ENCODE results near the gene COL6A1. TPM values are rescaled to one million over a fixed set of nuclear protein-coding genes. Genes with fewer than 3 reads are reported as not detected.

COL6A1 gene
- total RNA-seq, 3 donors from 2014 or later: 45.0 to 663 (median 114) TPM

GRCh38 chr21:45935628-45936027 lies 45.9 kb upstream of the COL6A1 start:
- no peak for TF ChIP-seq CTCF (IDR thresholded peaks at IDR 0.05)
- no peaks in the 10 kb centered on the region for H3K36me3 ChIP-seq (ENCODE audit: low read depth)
- intact Hi-C loops (cut with DNase I, micrococcal nuclease): no loop called here
- H3K9me3 ChIP-seq: no peaks in the 10 kb centered on the region
- DNase-seq (no peak), ATAC-seq (no peak)
- no peak overlapping the region for H3K4me3 ChIP-seq
- H3K4me1 ChIP-seq (ENCODE audit: low read depth): no peaks in the 10 kb centered on the region

DNA sequence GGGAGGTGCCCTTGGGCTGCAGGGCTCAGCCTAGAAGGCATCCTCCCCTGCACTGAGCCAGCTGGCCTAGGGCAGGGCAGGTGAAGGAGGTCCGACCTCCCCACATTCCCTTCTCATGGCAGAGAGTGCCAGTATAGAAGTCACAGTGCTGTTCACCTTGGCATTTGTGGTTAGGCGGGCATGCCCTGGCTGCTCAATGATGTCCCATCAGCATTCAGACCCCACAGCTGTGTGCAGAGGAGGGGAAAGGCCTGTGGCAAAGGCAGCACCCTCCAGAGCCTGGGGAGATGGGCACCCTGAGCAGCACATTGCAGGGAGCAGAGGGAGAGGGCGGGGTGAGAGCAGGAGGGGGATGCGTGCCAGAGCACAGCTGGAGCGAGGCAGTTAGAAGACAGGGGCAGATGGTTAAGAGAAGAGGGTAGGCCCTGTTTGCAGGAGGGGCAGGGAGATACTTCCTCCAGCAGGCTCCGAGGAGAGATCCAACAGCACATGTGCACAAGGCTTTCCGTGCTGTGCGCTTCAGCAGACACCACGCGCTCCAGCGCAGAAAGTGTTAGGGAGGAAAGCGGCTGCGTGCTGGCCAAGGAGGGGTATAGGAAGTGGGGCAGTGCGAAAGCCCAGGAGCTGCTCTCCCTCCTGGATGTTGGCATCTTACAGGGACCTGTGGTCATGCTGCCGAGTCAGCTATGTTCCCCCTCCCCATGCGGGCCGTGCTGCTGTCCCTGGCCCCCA lies 43.7 kb upstream of the COL6A1 start:
- intact Hi-C loops (cut with DNase I, micrococcal nuclease): no loop called here
- Histone ChIP-seq H3K4me1 (ENCODE audit: low read depth) (no peaks in the 10 kb centered on the region), H3K36me3 (ENCODE audit: low read depth) (no peaks in the 10 kb centered on the region), H3K4me3 (no peak overlapping the region), H3K9me3 (no peaks in the 10 kb centered on the region)
- ATAC-seq (no peak), DNase-seq (no peak)
- TF ChIP-seq CTCF (IDR thresholded peaks at IDR 0.05): no peak

DNA sequence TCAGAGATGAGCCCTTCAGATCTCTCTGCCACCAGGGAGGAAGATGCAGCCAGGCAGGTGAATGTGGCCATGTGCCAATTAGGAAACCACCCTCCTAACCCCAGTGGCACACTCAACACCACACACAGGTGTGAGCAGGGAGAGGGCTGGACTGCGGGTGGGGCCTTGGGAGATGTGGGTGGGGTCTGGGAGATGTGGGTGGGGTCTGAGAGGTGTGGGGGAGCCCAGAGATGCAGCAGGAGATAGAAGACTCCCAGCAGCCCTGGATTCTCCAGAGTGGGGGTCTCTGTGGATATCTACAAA lies 43.2 kb upstream of the COL6A1 start:
- H3K36me3 ChIP-seq (ENCODE audit: low read depth): no peaks in the 10 kb centered on the region
- TF ChIP-seq CTCF (IDR thresholded peaks at IDR 0.05): no peak
- no peak for ATAC-seq
- H3K4me1 ChIP-seq (ENCODE audit: low read depth): no peaks in the 10 kb centered on the region
- no peak overlapping the region for H3K4me3 ChIP-seq
- H3K9me3 ChIP-seq: no peaks in the 10 kb centered on the region
- intact Hi-C loops (cut with DNase I, micrococcal nuclease): no loop called here
- DNase-seq: no peak

DNA sequence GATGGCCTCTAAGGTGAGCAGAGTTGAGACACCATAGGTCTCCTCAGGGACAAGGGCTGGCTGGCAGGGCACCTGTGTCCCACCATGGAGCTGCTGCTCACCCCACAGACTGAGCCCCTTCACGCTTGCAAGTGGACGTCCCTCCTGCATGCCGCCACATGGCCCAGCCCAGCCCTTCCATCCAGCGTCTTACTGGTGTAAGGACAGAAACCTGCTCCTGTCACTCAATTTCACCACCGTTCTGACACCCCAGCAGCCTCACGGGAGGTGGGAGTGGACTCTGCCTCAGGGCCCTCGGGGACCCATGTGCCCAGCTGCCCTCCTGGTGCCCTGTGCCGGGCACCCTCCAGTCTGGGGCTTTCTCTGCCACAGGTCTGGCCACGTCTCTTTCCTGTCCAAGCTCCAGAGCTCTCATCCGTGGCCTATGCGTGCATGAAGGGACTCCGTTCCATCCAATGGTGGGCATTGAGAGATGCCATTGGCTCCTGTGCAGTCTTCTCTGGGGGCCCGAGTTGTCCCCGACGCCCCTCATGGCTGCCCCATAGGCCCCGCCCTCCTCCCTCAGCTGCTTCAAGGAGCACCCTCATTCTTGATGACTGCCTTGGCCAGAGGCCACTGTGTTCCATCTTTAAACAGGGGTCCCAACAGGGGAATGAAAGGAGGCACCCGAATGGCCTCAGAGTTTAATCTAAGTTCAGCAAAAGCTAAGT lies 42.6 kb upstream of the COL6A1 start:
- no peak for DNase-seq
- intact Hi-C loops (cut with DNase I, micrococcal nuclease): no loop called here
- no peak for TF ChIP-seq CTCF (IDR thresholded peaks at IDR 0.05)
- Histone ChIP-seq H3K4me1 (ENCODE audit: low read depth) (no peaks in the 10 kb centered on the region), H3K36me3 (ENCODE audit: low read depth) (no peaks in the 10 kb centered on the region), H3K4me3 (no peak overlapping the region), H3K9me3 (no peaks in the 10 kb centered on the region)
- no peak for ATAC-seq

GRCh38 chr21:45939521-45940045 lies 42.0 kb upstream of the COL6A1 start:
- ATAC-seq (no peak), DNase-seq (no peak)
- intact Hi-C loops (cut with DNase I, micrococcal nuclease): no loop called here
- Histone ChIP-seq H3K9me3 (no peaks in the 10 kb centered on the region), H3K36me3 (ENCODE audit: low read depth) (no peaks in the 10 kb centered on the region), H3K4me1 (ENCODE audit: low read depth) (no peaks in the 10 kb centered on the region), H3K4me3 (no peak overlapping the region)
- no peak for TF ChIP-seq CTCF (IDR thresholded peaks at IDR 0.05)
